Skeletal muscle cell (primary cell): ENCODE results near the gene OTOP1.
"Not testable (repeated sequence)": the region's sequence is repeated elsewhere in the genome, so short reads cannot be mapped to it uniquely, and the experiment has no call there.

Source experiments
- DNase-seq: peaks from one replicate; pipeline ENCODE4 v3.0.0-alpha.2; 2010; ENCODE audit warnings: low read depth
- H3K4me3 ChIP-seq: 2 replicates; pipeline ENCODE4 v1.5.1; 2011; ENCODE audit warnings: low read depth, mild to moderate bottlenecking, control low read depth, low read length, moderate library complexity

Gene OTOP1

GRCh38 chr4:4245172-4245571 lies 18.4 kb upstream of the OTOP1 start:
- DNase-seq = no peak

GRCh38 chr4:4239551-4239950 lies 12.8 kb upstream of the OTOP1 start:
- not testable (repeated sequence) for DNase-seq, H3K4me3 ChIP-seq

More at GRCh38 chr4:4245172-4245571, 18.4 kb upstream of the OTOP1 start:
- no peak overlapping the region for H3K4me3 ChIP-seq

GRCh38 chr4:4233610-4234009 lies 6.9 kb upstream of the OTOP1 start:
- no peak for DNase-seq
- no peak overlapping the region for H3K4me3 ChIP-seq

- H3K4me3 ChIP-seq = no peak overlapping the region
- no peak for DNase-seq
These were observed 1.6 kb upstream of the OTOP1 start for GRCh38 chr4:4228356-4228668.

- DNase-seq = no peak
- no peak overlapping the region for H3K4me3 ChIP-seq
These were observed 1.0 kb upstream of the OTOP1 start for GRCh38 chr4:4227510-4228355.

GRCh38 chr4:4225915-4226605 lies 669 bp downstream of the OTOP1 start:
- no peak for DNase-seq
- no peak overlapping the region for H3K4me3 ChIP-seq

- no peak overlapping the region for H3K4me3 ChIP-seq
- DNase-seq = no peak
These were observed 9.6 kb downstream of the OTOP1 start for GRCh38 chr4:4217113-4217512.

- no peak overlapping the region for H3K4me3 ChIP-seq
- no peak for DNase-seq
These were observed 10.1 kb downstream of the OTOP1 start for GRCh38 chr4:4216648-4217047.

GRCh38 chr4:4213674-4214073 lies 13.1 kb downstream of the OTOP1 start:
- not testable (repeated sequence) for DNase-seq

GRCh38 chr4:4206204-4206603 lies 20.5 kb downstream of the OTOP1 start:
- no peak for DNase-seq
- H3K4me3 ChIP-seq = no peak overlapping the region

More at GRCh38 chr4:4213674-4214073, 13.1 kb downstream of the OTOP1 start:
- not testable (repeated sequence) for H3K4me3 ChIP-seq

GRCh38 chr4:4204401-4204745 lies 22.4 kb downstream of the OTOP1 start:
- no peak overlapping the region for H3K4me3 ChIP-seq
- no peak for DNase-seq

- no peak overlapping the region for H3K4me3 ChIP-seq
- no peak for DNase-seq
These were observed 22.9 kb downstream of the OTOP1 start for GRCh38 chr4:4203688-4204400.

GRCh38 chr4:4202510-4202909 lies 24.2 kb downstream of the OTOP1 start:
- no peak for DNase-seq
- no peak overlapping the region for H3K4me3 ChIP-seq

- no peak overlapping the region for H3K4me3 ChIP-seq
- no peak for DNase-seq
These were observed 26.1 kb downstream of the OTOP1 start for GRCh38 chr4:4200624-4201023.

GRCh38 chr4:4195354-4195753 lies 31.4 kb downstream of the OTOP1 start:
- H3K4me3 ChIP-seq = no peak overlapping the region
- no peak for DNase-seq

- DNase-seq, H3K4me3 ChIP-seq: not testable (repeated sequence)
These were observed 38.2 kb downstream of the OTOP1 start for GRCh38 chr4:4188557-4188956.

GRCh38 chr4:4185528-4185927 lies 41.2 kb downstream of the OTOP1 start:
- DNase-seq = no peak
- H3K4me3 ChIP-seq = no peak overlapping the region

GRCh38 chr4:4182835-4183568 lies 43.7 kb downstream of the OTOP1 start:
- no peak overlapping the region for H3K4me3 ChIP-seq
- DNase-seq = no peak

GRCh38 chr4:4170596-4171150 lies 56.1 kb downstream of the OTOP1 start:
- DNase-seq = no peak
- no peak overlapping the region for H3K4me3 ChIP-seq
